ENCODE results near the gene LCLAT1. TPM values are rescaled to one million over a fixed set of nuclear protein-coding genes. Genes with fewer than 3 reads are reported as not detected.

The LCLAT1 gene
- total RNA-seq, 4 donors from 2014 or later: 25.3 to 55.4 (median 43.1) TPM

DNA sequence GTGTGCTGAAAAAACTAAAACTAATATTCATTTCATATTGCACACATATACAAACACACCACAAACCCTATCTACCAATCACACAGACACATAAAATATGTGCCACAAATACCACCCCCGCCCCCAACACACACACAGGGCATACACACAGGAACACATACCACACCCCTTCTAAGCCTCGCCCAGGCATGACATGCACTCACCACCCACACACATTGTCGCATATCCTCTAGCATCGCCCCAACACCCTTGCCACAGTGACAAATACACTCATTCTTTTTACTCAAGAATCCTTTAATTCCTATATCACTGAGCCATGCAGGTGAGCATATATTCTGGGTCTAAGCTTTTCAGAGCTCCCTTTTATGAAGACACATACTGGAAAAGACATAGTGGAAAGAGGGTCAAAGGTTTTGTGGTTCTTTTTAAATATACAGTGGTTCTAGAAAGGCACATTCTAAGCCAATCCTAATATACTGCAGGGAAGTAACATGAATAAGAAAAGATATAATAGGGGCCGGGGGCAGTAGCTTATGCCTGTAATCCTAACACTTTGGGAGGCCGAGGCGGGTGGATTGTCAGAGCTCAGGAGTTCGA, 24.5 kb upstream of the LCLAT1 start:
- Histone ChIP-seq H3K9me3 (no peaks in the 10 kb centered on the region), H3K4me1 (peaks cover 11 to 43% (median 12%) of the 10 kb centered on the region in 3 donors), H3K27me3 (no peaks in the 10 kb centered on the region), H3K4me3 (no peak overlapping the region), H3K36me3 (no peaks in the 10 kb centered on the region), H3K27ac (peak overlapping the region; percentile 53 to 78 (median 72))
- 60 to 66% methylated on average over 5 to 8 of the region's 8 CpGs for WGBS, 2 donors (ENCODE audit: low coverage in 1 of 2)
- no peak for TF ChIP-seq CTCF (IDR thresholded peaks at IDR 0.05)
- TF ChIP-seq POLR2AphosphoS5 (IDR thresholded peaks at IDR 0.05): no peak
- TF ChIP-seq POLR2A (IDR thresholded peaks at IDR 0.05): no peak
- no peak for TF ChIP-seq EP300 (IDR thresholded peaks at IDR 0.05)
- ATAC-seq: peak; percentile 34

DNA sequence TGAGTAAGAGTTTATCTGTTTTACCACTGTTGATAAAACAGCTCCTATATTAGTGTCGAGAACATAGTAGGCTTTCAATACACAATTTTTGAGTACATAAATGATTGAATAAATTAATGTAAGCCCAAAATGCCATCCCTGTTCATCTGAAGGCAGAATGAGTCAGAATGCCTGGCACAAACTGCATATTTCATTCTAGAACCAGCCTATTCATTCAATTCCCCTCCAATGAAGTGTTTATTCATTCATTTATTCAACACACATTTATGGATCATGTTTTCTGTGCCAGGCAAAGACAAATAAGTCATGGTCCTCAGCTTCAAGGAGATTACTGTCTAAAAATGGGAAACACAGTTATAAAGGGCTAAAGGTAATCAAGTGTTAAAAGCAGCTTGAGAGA, 22.8 kb upstream of the LCLAT1 start:
- Histone ChIP-seq H3K4me3 (no peak overlapping the region), H3K27me3 (no peaks in the 10 kb centered on the region), H3K9me3 (no peaks in the 10 kb centered on the region), H3K36me3 (no peaks in the 10 kb centered on the region), H3K27ac (peak overlapping the region in 2 of 4 donors; percentile 12 to 50), H3K4me1 (peaks cover 11 to 42% (median 12%) of the 10 kb centered on the region in 3 donors)
- no peak for TF ChIP-seq EP300 (IDR thresholded peaks at IDR 0.05)
- no peak for TF ChIP-seq CTCF (IDR thresholded peaks at IDR 0.05)
- no peak for TF ChIP-seq POLR2A (IDR thresholded peaks at IDR 0.05)
- no peak for TF ChIP-seq POLR2AphosphoS5 (IDR thresholded peaks at IDR 0.05)
- ATAC-seq: no peak
- WGBS, 2 donors (ENCODE audit: low coverage in 1 of 2): 57 to 100% methylated on average over 1 of the region's 1 CpG

GRCh38 chr2:30425326-30425725, 21.7 kb upstream of the LCLAT1 start:
- Histone ChIP-seq H3K9me3 (no peaks in the 10 kb centered on the region), H3K27ac (peak overlapping the region in 3 of 4 donors; percentile 24 to 52 (median 50)), H3K36me3 (no peaks in the 10 kb centered on the region), H3K4me1 (peaks cover 11 to 42% (median 12%) of the 10 kb centered on the region in 3 donors), H3K4me3 (no peak overlapping the region), H3K27me3 (no peaks in the 10 kb centered on the region)
- ATAC-seq: peak; percentile 75
- WGBS, 2 donors (ENCODE audit: low coverage in 1 of 2): 30 to 47% methylated on average over 3 to 4 of the region's 4 CpGs
- no peak for TF ChIP-seq POLR2AphosphoS5 (IDR thresholded peaks at IDR 0.05)
- no peak for TF ChIP-seq CTCF (IDR thresholded peaks at IDR 0.05)
- TF ChIP-seq EP300 (IDR thresholded peaks at IDR 0.05): no peak
- no peak for TF ChIP-seq POLR2A (IDR thresholded peaks at IDR 0.05)

GRCh38 chr2:30427606-30428347, 19.3 kb upstream of the LCLAT1 start:
- no peaks in the 10 kb centered on the region for H3K27me3 ChIP-seq
- H3K36me3 ChIP-seq: no peaks in the 10 kb centered on the region
- H3K27ac ChIP-seq: no peak overlapping the region
- WGBS, 2 donors (ENCODE audit: low coverage in 1 of 2): 78 to 85% methylated on average over 6 to 8 of the region's 8 CpGs
- TF ChIP-seq POLR2AphosphoS5 (IDR thresholded peaks at IDR 0.05) (no peak), POLR2A (IDR thresholded peaks at IDR 0.05) (no peak), EP300 (IDR thresholded peaks at IDR 0.05) (no peak), CTCF (IDR thresholded peaks at IDR 0.05) (no peak)
- H3K4me3 ChIP-seq: no peak overlapping the region
- H3K4me1 ChIP-seq: peaks cover 0 to 22% (median 0%) of the 10 kb centered on the region in 3 donors
- no peaks in the 10 kb centered on the region for H3K9me3 ChIP-seq
- no peak for ATAC-seq

DNA sequence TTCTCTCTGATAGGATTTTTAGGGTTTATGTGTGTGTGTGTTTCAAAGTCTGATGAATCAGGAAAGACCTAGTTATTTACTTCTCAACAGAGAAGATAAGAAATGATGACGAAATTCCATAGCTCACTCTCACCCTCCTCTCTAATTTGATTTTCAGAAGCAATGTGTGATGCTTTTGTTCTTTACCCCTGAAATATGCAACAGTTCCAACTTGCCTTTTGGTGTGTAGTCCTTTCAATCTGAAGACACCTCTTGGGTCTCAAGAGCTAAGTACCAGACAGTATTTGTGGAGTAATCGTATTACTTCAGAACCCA, 18.7 kb upstream of the LCLAT1 start:
- Histone ChIP-seq H3K9me3 (no peaks in the 10 kb centered on the region), H3K27ac (no peak overlapping the region), H3K36me3 (no peaks in the 10 kb centered on the region), H3K4me1 (peaks cover 0 to 20% (median 0%) of the 10 kb centered on the region in 3 donors), H3K27me3 (no peaks in the 10 kb centered on the region), H3K4me3 (no peak overlapping the region)
- WGBS, 2 donors (ENCODE audit: low coverage in 1 of 2): 96 to 100% methylated on average over 2 of the region's 2 CpGs
- TF ChIP-seq POLR2AphosphoS5 (IDR thresholded peaks at IDR 0.05) (no peak), POLR2A (IDR thresholded peaks at IDR 0.05) (no peak), EP300 (IDR thresholded peaks at IDR 0.05) (no peak), CTCF (IDR thresholded peaks at IDR 0.05) (no peak)
- ATAC-seq: no peak
